GM12875 (cell line): ENCODE data around the gene ROBO3.

ENCODE experiments used
- H3K4me3 ChIP-seq: one replicate; pipeline ENCODE4 v1.5.1; 2011; ENCODE audit warnings: low read depth, low read length, control low read depth
- CTCF ChIP-seq: IDR thresholded peaks from 2 replicates; pipeline ENCODE4 v1.5.1; 2011; ENCODE audit warnings: low read depth, mild to moderate bottlenecking, control low read depth, inconsistent platforms, low read length, moderate library complexity, borderline replicate concordance; ENCODE audit not compliant: insufficient read depth

ROBO3 gene

DNA sequence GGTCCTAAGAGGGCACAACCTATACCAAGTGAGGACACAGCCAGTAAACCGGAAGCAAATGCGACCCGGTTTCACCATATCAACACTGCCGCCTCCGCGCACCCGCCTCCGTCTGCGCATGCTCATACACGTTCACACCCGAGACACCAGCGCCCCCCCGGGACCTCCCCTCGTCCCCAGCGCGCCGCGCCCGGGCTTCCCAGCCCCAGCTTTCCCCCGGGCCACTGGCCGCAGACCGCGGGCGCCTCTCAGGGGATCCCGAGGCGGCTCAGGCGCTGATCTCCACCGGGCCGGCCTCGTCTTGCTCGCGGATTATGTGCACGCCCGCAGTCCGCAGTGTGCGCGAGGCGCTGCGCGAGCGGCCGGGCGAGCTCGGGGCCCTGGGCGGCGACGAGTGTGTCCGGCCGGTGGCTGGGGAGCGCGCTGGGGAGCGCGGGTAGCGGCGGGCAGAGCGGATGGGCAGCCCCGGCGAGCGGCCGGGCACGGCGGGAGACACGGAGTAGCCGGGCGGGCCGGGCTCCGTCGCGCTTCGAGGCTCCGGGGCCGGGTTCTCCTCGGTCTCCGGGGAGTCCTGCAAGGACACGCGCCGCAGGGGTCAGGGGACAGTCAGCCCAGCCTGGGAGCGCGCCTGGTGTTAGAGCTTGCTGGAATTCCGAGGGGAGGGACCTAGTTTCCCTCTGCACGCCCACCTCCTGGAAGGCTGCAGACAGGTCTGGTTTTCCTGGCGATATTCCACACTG, 55.8 kb downstream of the ROBO3 start:
- H3K4me3 ChIP-seq: no peak overlapping the region
- no peak for TF ChIP-seq CTCF

- no peak for TF ChIP-seq CTCF
- H3K4me3 ChIP-seq: no peak overlapping the region
These were observed 57.6 kb downstream of the ROBO3 start for GRCh38 chr11:124922831-124923230.

DNA sequence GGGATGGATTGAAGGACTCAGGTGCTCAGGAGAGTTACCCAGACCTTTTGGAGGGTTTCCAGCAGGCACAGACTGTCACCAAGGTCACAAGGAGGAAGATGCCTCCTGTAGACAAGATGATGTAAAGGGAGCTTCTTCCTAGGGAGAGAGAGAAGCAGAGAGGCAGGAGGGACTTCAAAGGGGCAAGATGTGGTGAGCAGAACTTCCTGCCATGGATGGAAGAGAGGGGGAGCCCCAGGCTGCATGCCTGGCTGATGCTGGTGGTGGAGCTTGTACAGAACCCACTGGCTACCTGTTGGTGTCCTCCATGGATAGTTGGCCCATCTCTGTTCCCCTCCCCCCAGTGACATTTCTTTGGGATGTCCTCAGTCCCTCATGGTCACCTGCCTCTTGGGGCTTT, 58.1 kb downstream of the ROBO3 start:
- no peak overlapping the region for H3K4me3 ChIP-seq
- no peak for TF ChIP-seq CTCF

DNA sequence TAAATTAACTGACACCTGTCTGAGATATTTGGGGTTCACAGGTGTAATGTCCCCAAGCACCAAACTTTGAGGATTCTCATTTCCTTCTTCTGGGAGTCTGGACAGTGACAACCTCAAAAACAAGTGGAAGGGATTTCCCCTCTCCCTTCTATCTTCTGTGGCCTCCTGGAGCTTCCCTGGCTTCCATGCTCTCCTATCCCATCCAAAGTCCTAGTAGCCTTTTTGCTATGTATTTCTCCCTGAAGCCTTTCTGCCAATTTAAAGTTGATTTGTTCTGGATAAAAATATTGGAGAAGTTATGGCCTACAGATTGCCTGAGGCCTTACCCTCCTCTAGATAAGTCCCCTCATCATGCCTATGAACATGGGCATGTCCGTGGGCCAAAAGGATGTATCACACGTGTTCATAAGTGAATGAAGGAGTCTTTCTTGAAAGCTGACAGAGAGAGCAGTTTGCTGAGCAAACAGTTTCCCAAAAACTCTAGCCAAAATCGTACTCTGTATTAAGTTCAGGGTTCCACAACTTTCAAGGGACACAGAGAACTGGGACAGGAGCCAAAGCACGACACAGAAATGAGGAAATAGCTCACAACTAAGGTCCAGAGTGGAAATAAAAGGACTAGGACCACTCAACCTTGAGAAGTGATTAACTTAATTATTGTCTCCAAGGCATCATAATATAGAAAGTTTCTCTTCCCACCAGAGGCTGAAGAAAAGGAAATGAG, 63.9 kb downstream of the ROBO3 start:
- no peak for TF ChIP-seq CTCF
- H3K4me3 ChIP-seq: no peak overlapping the region

DNA sequence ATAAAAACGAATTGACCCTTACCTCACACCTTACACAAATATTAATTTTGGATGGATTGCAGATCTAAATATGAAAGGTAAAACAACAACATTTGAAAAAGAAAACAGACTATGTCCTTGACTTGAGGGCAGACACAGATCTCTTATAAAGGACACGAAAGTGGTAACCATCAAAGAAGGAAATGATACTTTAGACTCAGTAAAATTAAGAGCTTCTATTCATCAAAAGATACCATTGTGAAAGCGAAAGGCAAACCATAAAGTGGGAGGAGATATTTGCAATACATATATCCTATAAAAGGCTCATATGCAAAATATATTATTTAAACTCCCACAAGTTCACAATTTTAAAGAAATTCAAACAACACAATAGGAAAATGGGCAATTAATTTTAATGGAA, 65.6 kb downstream of the ROBO3 start:
- no peak for TF ChIP-seq CTCF

More for the DNA sequence above, 65.6 kb downstream of the ROBO3 start:
- H3K4me3 ChIP-seq: no peak overlapping the region
